Activated CD4-positive, alpha-beta memory T cell treated with anti-CD3 and anti-CD28 coated beads for 36 hours (primary cell): ENCODE data around the gene USP17L21. TPM values are rescaled to one million over a fixed set of nuclear protein-coding genes. Genes with fewer than 3 reads are reported as not detected.
"Not testable (repeated sequence)": the region's sequence is repeated elsewhere in the genome, so short reads cannot be mapped to it uniquely, and the experiment has no call there.

Experiments
- CTCF ChIA-PET: fragments of 350-600 bp; sonication (Branson Sonifier 250); formaldehyde crosslinking; loops from one replicate; lab custom pipeline; 2021; ENCODE audit warnings: antibody characterized with exemption, inconsistent platforms; lab: Charles Lee
- POLR2A ChIA-PET: fragments of 350-600 bp; sonication (Branson Sonifier 250); formaldehyde crosslinking; loops from one replicate; lab custom pipeline; 2021; ENCODE audit warnings: antibody characterized with exemption; lab: Charles Lee
- DNase-seq: peaks from one replicate; pipeline ENCODE4 v3.0.0-alpha.2; 2020
- H3K27ac Mint-ChIP-seq: one replicate; pipeline ENCODE4 v1.8.0; 2021; ENCODE audit warnings: mixed read lengths
- H3K27me3 Mint-ChIP-seq: one replicate; pipeline ENCODE4 v1.8.0; 2021; ENCODE audit warnings: mixed read lengths
- H3K36me3 Mint-ChIP-seq: one replicate; pipeline ENCODE4 v1.8.0; 2021; ENCODE audit warnings: mixed read lengths
- H3K4me1 Mint-ChIP-seq: one replicate; pipeline ENCODE4 v1.8.0; 2021; ENCODE audit warnings: low read depth, mixed read lengths
- H3K4me3 Mint-ChIP-seq: one replicate; pipeline ENCODE4 v1.8.0; 2021; ENCODE audit warnings: mild to moderate bottlenecking, mixed read lengths
- H3K9me3 Mint-ChIP-seq: one replicate; pipeline ENCODE4 v1.8.0; 2021; ENCODE audit warnings: mixed read lengths
- intact Hi-C: fragments of 100-400 bp; cut with micrococcal nuclease; formaldehyde crosslinking; loops from one replicate; pipeline ENCODE4 v1.15.1; 2023
- total RNA-seq, 2 experiments: library from RNA; stranded (reverse); gene quantifications; one replicate each; pipeline ENCODE4 v1.2.3, GENCODE V29; 2021

The USP17L21 gene, protein sequence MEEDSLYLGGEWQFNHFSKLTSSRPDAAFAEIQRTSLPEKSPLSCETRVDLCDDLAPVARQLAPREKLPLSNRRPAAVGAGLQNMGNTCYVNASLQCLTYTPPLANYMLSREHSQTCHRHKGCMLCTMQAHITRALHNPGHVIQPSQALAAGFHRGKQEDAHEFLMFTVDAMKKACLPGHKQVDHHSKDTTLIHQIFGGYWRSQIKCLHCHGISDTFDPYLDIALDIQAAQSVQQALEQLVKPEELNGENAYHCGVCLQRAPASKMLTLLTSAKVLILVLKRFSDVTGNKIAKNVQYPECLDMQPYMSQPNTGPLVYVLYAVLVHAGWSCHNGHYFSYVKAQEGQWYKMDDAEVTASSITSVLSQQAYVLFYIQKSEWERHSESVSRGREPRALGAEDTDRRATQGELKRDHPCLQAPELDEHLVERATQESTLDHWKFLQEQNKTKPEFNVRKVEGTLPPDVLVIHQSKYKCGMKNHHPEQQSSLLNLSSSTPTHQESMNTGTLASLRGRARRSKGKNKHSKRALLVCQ
- total RNA-seq: not detected

DNA sequence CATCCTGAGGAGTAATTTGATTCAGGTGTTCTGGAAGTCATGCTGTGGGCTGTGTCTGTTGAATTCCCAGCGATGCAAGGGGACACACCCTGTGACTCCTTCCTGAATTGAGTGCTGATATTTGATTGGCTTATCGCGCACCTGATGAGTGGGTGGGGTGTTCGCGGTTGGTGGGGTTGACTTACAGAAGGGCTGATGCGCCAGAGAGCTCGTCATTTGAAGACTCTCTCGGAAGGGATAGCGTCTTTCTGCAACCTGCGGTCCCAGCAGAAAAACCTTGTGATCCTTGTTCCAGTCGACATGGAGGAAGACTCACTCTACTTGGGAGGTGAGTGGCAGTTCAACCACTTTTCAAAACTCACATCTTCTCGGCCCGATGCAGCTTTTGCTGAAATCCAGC lies at the start of gene USP17L21:
TSS of gene USP17L21 (plus strand) at position 301 of the 400 bp plus-strand sequence. CDS start at position 301, 0 bp downstream.
- POLR2A ChIA-PET, intact Hi-C loops, H3K4me3 Mint-ChIP-seq, CTCF ChIA-PET, H3K9me3 Mint-ChIP-seq, H3K4me1 Mint-ChIP-seq, DNase-seq, H3K27ac Mint-ChIP-seq, H3K27me3 Mint-ChIP-seq, H3K36me3 Mint-ChIP-seq: not testable (repeated sequence)

DNA sequence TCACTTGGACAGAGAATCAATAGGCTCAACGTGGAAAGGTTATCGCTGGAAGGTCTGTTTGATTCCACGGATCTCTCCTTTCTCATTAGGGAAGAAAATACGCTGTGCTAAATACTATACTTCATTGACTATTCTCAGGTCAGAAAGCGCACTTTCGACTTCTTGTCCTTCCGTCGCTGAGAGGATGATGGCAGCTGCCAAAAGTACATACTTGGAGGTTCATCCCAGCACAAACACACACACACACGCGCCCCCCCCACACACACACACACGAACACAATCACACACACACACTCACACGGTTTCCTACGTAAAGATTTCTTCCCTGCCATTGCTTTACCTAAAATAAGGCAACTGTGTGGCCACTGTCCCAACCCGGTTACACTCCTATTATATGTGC lies 48.0 kb upstream of the USP17L21 start:
- H3K27ac Mint-ChIP-seq, DNase-seq, H3K27me3 Mint-ChIP-seq, H3K36me3 Mint-ChIP-seq, intact Hi-C loops, POLR2A ChIA-PET, H3K9me3 Mint-ChIP-seq, H3K4me1 Mint-ChIP-seq, H3K4me3 Mint-ChIP-seq, CTCF ChIA-PET: not testable (repeated sequence)

DNA sequence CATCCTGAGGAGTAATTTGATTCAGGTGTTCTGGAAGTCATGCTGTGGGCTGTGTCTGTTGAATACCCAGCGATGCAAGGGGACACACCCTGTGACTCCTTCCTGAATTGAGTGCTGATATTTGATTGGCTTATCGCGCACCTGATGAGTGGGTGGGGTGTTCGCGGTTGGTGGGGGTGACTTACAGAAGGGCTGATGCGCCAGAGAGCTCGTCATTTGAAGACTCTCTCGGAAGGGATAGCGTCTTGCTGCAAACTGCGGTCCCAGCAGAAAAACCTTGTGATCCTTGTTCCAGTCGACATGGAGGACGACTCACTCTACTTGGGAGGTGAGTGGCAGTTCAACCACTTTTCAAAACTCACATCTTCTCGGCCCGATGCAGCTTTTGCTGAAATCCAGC lies 47.6 kb upstream of the USP17L21 start, which contains the start of gene USP17L11:
TSS of gene USP17L11 (plus strand) at position 301 of the 400 bp plus-strand sequence. CDS start at position 301, 0 bp downstream.
- H3K4me3 Mint-ChIP-seq, H3K36me3 Mint-ChIP-seq, CTCF ChIA-PET, H3K27ac Mint-ChIP-seq, POLR2A ChIA-PET, H3K27me3 Mint-ChIP-seq, H3K4me1 Mint-ChIP-seq, DNase-seq, intact Hi-C loops, H3K9me3 Mint-ChIP-seq: not testable (repeated sequence)

DNA sequence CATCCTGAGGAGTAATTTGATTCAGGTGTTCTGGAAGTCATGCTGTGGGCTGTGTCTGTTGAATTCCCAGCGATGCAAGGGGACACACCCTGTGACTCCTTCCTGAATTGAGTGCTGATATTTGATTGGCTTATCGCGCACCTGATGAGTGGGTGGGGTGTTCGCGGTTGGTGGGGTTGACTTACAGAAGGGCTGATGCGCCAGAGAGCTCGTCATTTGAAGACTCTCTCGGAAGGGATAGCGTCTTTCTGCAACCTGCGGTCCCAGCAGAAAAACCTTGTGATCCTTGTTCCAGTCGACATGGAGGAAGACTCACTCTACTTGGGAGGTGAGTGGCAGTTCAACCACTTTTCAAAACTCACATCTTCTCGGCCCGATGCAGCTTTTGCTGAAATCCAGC lies 42.8 kb upstream of the USP17L21 start, which contains the start of gene USP17L12:
TSS of gene USP17L12 (plus strand) at position 301 of the 400 bp plus-strand sequence. CDS start at position 301, 0 bp downstream.
- H3K4me1 Mint-ChIP-seq, H3K27ac Mint-ChIP-seq, H3K36me3 Mint-ChIP-seq, DNase-seq, CTCF ChIA-PET, H3K27me3 Mint-ChIP-seq, POLR2A ChIA-PET, intact Hi-C loops, H3K9me3 Mint-ChIP-seq, H3K4me3 Mint-ChIP-seq: not testable (repeated sequence)

DNA sequence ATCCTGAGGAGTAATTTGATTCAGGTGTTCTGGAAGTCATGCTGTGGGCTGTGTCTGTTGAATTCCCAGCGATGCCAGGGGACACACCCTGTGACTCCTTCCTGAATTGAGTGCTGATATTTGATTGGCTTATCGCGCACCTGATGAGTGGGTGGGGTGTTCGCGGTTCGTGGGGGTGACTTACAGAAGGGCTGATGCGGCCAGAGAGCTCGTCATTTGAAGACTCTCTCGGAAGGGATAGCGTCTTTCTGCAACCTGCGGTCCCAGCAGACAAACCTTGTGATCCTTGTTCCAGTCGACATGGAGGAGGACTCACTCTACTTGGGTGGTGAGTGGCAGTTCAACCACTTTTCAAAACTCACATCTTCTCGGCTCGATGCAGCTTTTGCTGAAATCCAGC lies 38.1 kb upstream of the USP17L21 start, which contains the start of gene USP17L13:
TSS of gene USP17L13 (plus strand) at position 301 of the 400 bp plus-strand sequence. CDS start at position 301, 0 bp downstream.
- H3K27ac Mint-ChIP-seq, H3K36me3 Mint-ChIP-seq, H3K4me1 Mint-ChIP-seq, intact Hi-C loops, POLR2A ChIA-PET, CTCF ChIA-PET, H3K27me3 Mint-ChIP-seq, DNase-seq, H3K4me3 Mint-ChIP-seq, H3K9me3 Mint-ChIP-seq: not testable (repeated sequence)

DNA sequence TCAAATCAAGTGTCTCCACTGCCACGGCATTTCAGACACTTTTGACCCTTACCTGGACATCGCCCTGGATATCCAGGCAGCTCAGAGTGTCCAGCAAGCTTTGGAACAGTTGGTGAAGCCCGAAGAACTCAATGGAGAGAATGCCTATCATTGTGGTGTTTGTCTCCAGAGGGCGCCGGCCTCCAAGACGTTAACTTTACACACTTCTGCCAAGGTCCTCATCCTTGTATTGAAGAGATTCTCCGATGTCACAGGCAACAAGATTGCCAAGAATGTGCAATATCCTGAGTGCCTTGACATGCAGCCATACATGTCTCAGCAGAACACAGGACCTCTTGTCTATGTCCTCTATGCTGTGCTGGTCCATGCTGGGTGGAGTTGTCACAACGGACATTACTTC lies 32.4 kb upstream of the USP17L21 start:
- H3K4me3 Mint-ChIP-seq, DNase-seq, POLR2A ChIA-PET, H3K4me1 Mint-ChIP-seq, H3K9me3 Mint-ChIP-seq, CTCF ChIA-PET, H3K27ac Mint-ChIP-seq, intact Hi-C loops, H3K27me3 Mint-ChIP-seq, H3K36me3 Mint-ChIP-seq: not testable (repeated sequence)

DNA sequence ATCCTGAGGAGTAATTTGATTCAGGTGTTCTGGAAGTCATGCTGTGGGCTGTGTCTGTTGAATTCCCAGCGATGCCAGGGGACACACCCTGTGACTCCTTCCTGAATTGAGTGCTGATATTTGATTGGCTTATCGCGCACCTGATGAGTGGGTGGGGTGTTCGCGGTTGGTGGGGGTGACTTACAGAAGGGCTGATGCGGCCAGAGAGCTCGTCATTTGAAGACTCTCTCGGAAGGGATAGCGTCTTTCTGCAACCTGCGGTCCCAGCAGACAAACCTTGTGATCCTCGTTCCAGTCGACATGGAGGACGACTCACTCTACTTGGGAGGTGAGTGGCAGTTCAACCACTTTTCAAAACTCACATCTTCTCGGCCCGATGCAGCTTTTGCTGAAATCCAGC lies 28.6 kb upstream of the USP17L21 start, which contains the start of gene USP17L15:
TSS of gene USP17L15 (plus strand) at position 301 of the 400 bp plus-strand sequence. CDS start at position 301, 0 bp downstream.
- H3K27me3 Mint-ChIP-seq, H3K36me3 Mint-ChIP-seq: not testable (repeated sequence)

DNA sequence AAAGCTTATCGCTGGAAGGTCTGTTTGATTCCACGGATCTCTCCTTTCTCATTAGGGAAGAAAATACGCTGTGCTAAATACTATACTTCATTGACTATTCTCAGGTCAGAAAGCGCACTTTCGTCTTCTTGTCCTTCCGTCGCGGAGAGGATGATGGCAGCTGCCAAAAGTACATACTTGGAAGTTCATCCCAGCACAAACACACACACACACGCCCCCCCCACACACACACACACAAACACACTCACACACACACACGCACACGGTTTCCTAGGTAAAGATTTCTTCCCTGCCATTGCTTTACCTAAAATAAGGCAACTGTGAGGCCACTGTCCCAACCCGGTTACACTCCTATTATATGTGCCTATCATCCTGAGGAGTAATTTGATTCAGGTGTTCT lies 24.2 kb upstream of the USP17L21 start:
- H3K4me3 Mint-ChIP-seq, CTCF ChIA-PET, POLR2A ChIA-PET, H3K4me1 Mint-ChIP-seq, H3K36me3 Mint-ChIP-seq, H3K27ac Mint-ChIP-seq, intact Hi-C loops, H3K9me3 Mint-ChIP-seq, H3K27me3 Mint-ChIP-seq: not testable (repeated sequence)
- peak; percentile 9 for DNase-seq

More for the DNA sequence above, 28.6 kb upstream of the USP17L21 start, which contains the start of gene USP17L15:
- H3K27ac Mint-ChIP-seq, H3K4me3 Mint-ChIP-seq, H3K4me1 Mint-ChIP-seq, H3K9me3 Mint-ChIP-seq, DNase-seq, intact Hi-C loops, CTCF ChIA-PET, POLR2A ChIA-PET: not testable (repeated sequence)

DNA sequence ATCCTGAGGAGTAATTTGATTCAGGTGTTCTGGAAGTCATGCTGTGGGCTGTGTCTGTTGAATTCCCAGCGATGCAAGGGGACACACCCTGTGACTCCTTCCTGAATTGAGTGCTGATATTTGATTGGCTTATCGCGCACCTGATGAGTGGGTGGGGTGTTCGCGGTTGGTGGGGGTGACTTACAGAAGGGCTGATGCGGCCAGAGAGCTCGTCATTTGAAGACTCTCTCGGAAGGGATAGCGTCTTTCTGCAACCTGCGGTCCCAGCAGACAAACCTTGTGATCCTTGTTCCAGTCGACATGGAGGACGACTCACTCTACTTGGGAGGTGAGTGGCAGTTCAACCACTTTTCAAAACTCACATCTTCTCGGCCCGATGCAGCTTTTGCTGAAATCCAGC lies 19.1 kb upstream of the USP17L21 start, which contains the start of gene USP17L17:
TSS of gene USP17L17 (plus strand) at position 301 of the 400 bp plus-strand sequence. CDS start at position 301, 0 bp downstream.
- H3K9me3 Mint-ChIP-seq, H3K27me3 Mint-ChIP-seq, intact Hi-C loops, H3K36me3 Mint-ChIP-seq, H3K4me1 Mint-ChIP-seq, CTCF ChIA-PET, POLR2A ChIA-PET, DNase-seq, H3K4me3 Mint-ChIP-seq, H3K27ac Mint-ChIP-seq: not testable (repeated sequence)

DNA sequence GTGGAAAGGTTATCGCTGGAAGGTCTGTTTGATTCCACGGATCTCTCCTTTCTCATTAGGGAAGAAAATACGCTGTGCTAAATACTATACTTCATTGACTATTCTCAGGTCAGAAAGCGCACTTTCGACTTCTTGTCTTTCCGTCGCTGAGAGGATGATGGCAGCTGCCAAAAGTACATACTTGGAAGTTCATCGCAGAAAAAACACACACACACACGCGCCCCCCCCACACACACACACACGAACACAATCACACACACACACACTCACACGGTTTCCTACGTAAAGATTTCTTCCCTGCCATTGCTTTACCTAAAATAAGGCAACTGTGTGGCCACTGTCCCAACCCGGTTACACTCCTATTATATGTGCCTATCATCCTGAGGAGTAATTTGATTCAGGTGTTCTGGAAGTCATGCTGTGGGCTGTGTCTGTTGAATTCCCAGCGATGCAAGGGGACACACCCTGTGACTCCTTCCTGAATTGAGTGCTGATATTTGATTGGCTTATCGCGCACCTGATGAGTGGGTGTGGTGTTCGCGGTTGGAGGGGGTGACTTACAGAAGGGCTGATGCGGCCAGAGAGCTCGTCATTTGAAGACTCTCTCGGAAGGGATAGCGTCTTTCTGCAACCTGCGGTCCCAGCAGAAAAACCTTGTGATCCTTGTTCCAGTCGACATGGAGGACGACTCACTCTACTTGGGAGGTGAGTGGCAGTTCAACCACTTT lies 14.6 kb upstream of the USP17L21 start, which contains the start of gene USP17L18:
TSS of gene USP17L18 (plus strand) at position 678 of the 728 bp plus-strand sequence. CDS start at position 678, 0 bp downstream.
- CTCF ChIA-PET, POLR2A ChIA-PET, H3K4me3 Mint-ChIP-seq, H3K9me3 Mint-ChIP-seq, H3K4me1 Mint-ChIP-seq, intact Hi-C loops, H3K36me3 Mint-ChIP-seq, H3K27ac Mint-ChIP-seq, H3K27me3 Mint-ChIP-seq: not testable (repeated sequence)
- DNase-seq: peak; percentile 6

DNA sequence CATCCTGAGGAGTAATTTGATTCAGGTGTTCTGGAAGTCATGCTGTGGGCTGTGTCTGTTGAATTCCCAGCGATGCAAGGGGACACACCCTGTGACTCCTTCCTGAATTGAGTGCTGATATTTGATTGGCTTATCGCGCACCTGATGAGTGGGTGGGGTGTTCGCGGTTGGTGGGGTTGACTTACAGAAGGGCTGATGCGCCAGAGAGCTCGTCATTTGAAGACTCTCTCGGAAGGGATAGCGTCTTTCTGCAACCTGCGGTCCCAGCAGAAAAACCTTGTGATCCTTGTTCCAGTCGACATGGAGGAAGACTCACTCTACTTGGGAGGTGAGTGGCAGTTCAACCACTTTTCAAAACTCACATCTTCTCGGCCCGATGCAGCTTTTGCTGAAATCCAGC lies 9.6 kb upstream of the USP17L21 start, which contains the start of gene USP17L19:
TSS of gene USP17L19 (plus strand) at position 301 of the 400 bp plus-strand sequence. CDS start at position 301, 0 bp downstream.
- intact Hi-C loops, H3K9me3 Mint-ChIP-seq, H3K4me3 Mint-ChIP-seq, H3K36me3 Mint-ChIP-seq, H3K4me1 Mint-ChIP-seq, H3K27me3 Mint-ChIP-seq, POLR2A ChIA-PET, H3K27ac Mint-ChIP-seq, CTCF ChIA-PET, DNase-seq: not testable (repeated sequence)

DNA sequence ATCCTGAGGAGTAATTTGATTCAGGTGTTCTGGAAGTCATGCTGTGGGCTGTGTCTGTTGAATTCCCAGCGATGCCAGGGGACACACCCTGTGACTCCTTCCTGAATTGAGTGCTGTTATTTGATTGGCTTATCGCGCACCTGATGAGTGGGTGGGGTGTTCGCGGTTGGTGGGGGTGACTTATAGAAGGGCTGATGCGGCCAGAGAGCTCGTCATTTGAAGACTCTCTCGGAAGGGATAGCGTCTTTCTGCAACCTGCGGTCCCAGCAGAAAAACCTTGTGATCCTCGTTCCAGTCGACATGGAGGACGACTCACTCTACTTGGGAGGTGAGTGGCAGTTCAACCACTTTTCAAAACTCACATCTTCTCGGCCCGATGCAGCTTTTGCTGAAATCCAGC lies 4.8 kb upstream of the USP17L21 start, which contains the start of gene USP17L20:
TSS of gene USP17L20 (plus strand) at position 301 of the 400 bp plus-strand sequence. CDS start at position 301, 0 bp downstream.
- H3K4me1 Mint-ChIP-seq, H3K4me3 Mint-ChIP-seq, H3K9me3 Mint-ChIP-seq, H3K27me3 Mint-ChIP-seq, H3K27ac Mint-ChIP-seq, H3K36me3 Mint-ChIP-seq, CTCF ChIA-PET, intact Hi-C loops, DNase-seq, POLR2A ChIA-PET: not testable (repeated sequence)
